K562 (cell line): ENCODE measurements around the gene RABL6. TPM values are rescaled to one million over a fixed set of nuclear protein-coding genes. Genes with fewer than 3 reads are reported as not detected.

Experiments
- CSDE1 ChIP-seq, 2 experiments: fragments of 450-650 bp; IDR thresholded peaks; 2 replicates each; pipeline ENCODE4 v1.6.1; 2016; ENCODE audit warnings: mild to moderate bottlenecking in 1 of 2
- FOXA3 ChIP-seq, 2 experiments: fragments of 450-650 bp in 1 of 2; sonication (generic) in 1 of 2; formaldehyde crosslinking; IDR thresholded peaks in 1 of 2; conservative IDR thresholded peaks in 1 of 2; 2 replicates each; pipeline versions ENCODE4 v1.4.0 to v1.8.0; 2020 to 2022; ENCODE audit warnings: mild to moderate bottlenecking in 2 of 2, missing genetic modification reagents in 1 of 2
- HDAC1 ChIP-seq, 2 experiments: fragments of 450-650 bp; IDR thresholded peaks; 2 replicates each; pipeline ENCODE4 v1.6.1; 2016 to 2017; ENCODE audit warnings: inconsistent platforms in 1 of 2, mild to moderate bottlenecking in 1 of 2, moderate library complexity in 1 of 2
- HNRNPK ChIP-seq: fragments of 200-400 bp; formaldehyde crosslinking; IDR thresholded peaks from one replicate; pipeline ENCODE4 v1.6.1; 2018; ENCODE audit warnings: mild to moderate bottlenecking, low read depth, low read length; ENCODE audit not compliant: poor library complexity, severe bottlenecking
- HNRNPLL ChIP-seq: fragments of 200-400 bp; formaldehyde crosslinking; IDR thresholded peaks from 2 replicates; pipeline ENCODE4 v1.6.1; 2017; ENCODE audit warnings: low read length, low read depth, mild to moderate bottlenecking; ENCODE audit not compliant: poor library complexity, severe bottlenecking
- KDM5B ChIP-seq: fragments of 200-600 bp; sonication (generic); IDR thresholded peaks from 2 replicates; pipeline ENCODE4 v1.6.1; 2012; ENCODE audit warnings: low read depth, mild to moderate bottlenecking, moderate library complexity, low read length, control low read depth, inconsistent platforms; ENCODE audit not compliant: insufficient replicate concordance
- MCM7 ChIP-seq, 2 experiments: fragments of 450-650 bp; IDR thresholded peaks; 2 replicates each; pipeline ENCODE4 v1.6.1; 2016 to 2018
- NFIC ChIP-seq: fragments of 450-650 bp; IDR thresholded peaks from 2 replicates; pipeline ENCODE4 v1.6.1; 2017; ENCODE audit warnings: mild to moderate bottlenecking, inconsistent platforms
- NFRKB ChIP-seq: fragments of 450-650 bp; IDR thresholded peaks from 2 replicates; pipeline ENCODE4 v1.6.1; 2016; ENCODE audit warnings: low read depth
- POLR2AphosphoS2 ChIP-seq: IDR thresholded peaks from 2 replicates; pipeline ENCODE4 v1.6.1; 2012; ENCODE audit warnings: low read length, improper control_type of control experiment
- PTRF ChIP-seq: fragments of 450-650 bp; IDR thresholded peaks from 2 replicates; pipeline ENCODE4 v1.6.1; 2016; ENCODE audit warnings: mild to moderate bottlenecking, missing genetic modification characterization, missing compliant biosample characterization
- RAD21 ChIP-seq, 2 experiments: fragments of 250-450 bp in 1 of 2; fragments of 450-650 bp in 1 of 2; sonication (Bioruptor Pico) in 1 of 2; formaldehyde crosslinking in 1 of 2; IDR thresholded peaks in 1 of 2; conservative IDR thresholded peaks in 1 of 2; 2 replicates each; pipeline versions ENCODE4 v1.4.0 to v1.8.0; 2020 to 2022; ENCODE audit warnings: mild to moderate bottlenecking in 2 of 2, moderate library complexity in 1 of 2
- RUNX1 ChIP-seq: sonication (generic); IDR thresholded peaks from 2 replicates; pipeline ENCODE4 v1.6.1; 2016; ENCODE audit warnings: antibody characterized with exemption, low read depth
- SIN3A ChIP-seq, 2 experiments: fragments of 150-350 bp in 1 of 2; IDR thresholded peaks; 2 replicates each; pipeline ENCODE4 v1.6.1; 2011 to 2016; ENCODE audit warnings: borderline replicate concordance in 2 of 2, low read depth in 2 of 2, low read length in 2 of 2, mild to moderate bottlenecking in 2 of 2, moderate library complexity in 2 of 2; ENCODE audit not compliant: control insufficient read depth in 1 of 2
- SIRT6 ChIP-seq: IDR thresholded peaks from one replicate; pipeline ENCODE4 v1.6.1; 2012; ENCODE audit warnings: low read depth, mild to moderate bottlenecking, control low read depth, inconsistent platforms, low read length, moderate library complexity
- SNIP1 ChIP-seq: fragments of 450-650 bp; IDR thresholded peaks from 2 replicates; pipeline ENCODE4 v1.7.1; 2017; ENCODE audit warnings: low read depth, mild to moderate bottlenecking
- SREBF2 ChIP-seq: sonication (generic); formaldehyde crosslinking; IDR thresholded peaks from 2 replicates; pipeline ENCODE4 v1.4.0; 2020; ENCODE audit warnings: mild to moderate bottlenecking, missing genetic modification reagents
- TAL1 ChIP-seq: fragments of 450-650 bp; IDR thresholded peaks from 2 replicates; pipeline ENCODE4 v1.6.1; 2016; ENCODE audit warnings: mild to moderate bottlenecking
- TEAD2 ChIP-seq: fragments of 450-650 bp; IDR thresholded peaks from 2 replicates; pipeline ENCODE4 v1.6.1; 2016; ENCODE audit warnings: missing genetic modification characterization, control low read depth, missing compliant biosample characterization
- TFAM ChIP-seq: fragments of 250-450 bp; sonication (Bioruptor Pico); conservative IDR thresholded peaks from 2 replicates; pipeline ENCODE4 v1.5.0; 2021; ENCODE audit warnings: mild to moderate bottlenecking, moderate library complexity
- XRCC4 ChIP-seq: IDR thresholded peaks from one replicate; pipeline ENCODE4 v1.6.1; 2011; ENCODE audit not compliant: insufficient read depth, insufficient read length; ENCODE audit errors: extremely low read depth
- XRCC5 ChIP-seq: fragments of 200-400 bp; formaldehyde crosslinking; IDR thresholded peaks from 2 replicates; pipeline ENCODE4 v1.6.1; 2017; ENCODE audit warnings: low read depth, mild to moderate bottlenecking, low read length
- ZKSCAN1 ChIP-seq: fragments of 150-350 bp; IDR thresholded peaks from 2 replicates; pipeline ENCODE4 v1.6.1; 2016; ENCODE audit warnings: low read depth, low read length
- ZNF76 ChIP-seq: fragments of 250-450 bp; sonication (Bioruptor Pico); IDR thresholded peaks from 2 replicates; pipeline ENCODE4 v1.4.0; 2020; ENCODE audit warnings: mild to moderate bottlenecking, moderate library complexity, borderline replicate concordance
- polyA plus RNA-seq, 8 experiments: library from polyadenylated mRNA; depleted of rRNA in 4 of 8; stranded (reverse) in 5 of 8; unstranded in 3 of 8; fragments of >200 nt; fragmentation: Nextera tagmentation in 2 of 8; fragmentation: Illumina TruSeq in 1 of 8; extraction: Ambion mirVana in 2 of 8; extraction: Trizol in 1 of 8; gene quantifications; 2 replicates each; pipeline versions ENCODE4 v1.2.1 to v1.2.3, GENCODE V29; 2011 to 2014; ENCODE audit warnings: inconsistent platforms in 1 of 8, missing spikeins in 1 of 8
- total RNA-seq, 7 experiments: library from RNA; depleted of rRNA in 6 of 7; stranded (reverse); fragments of >200 nt in 6 of 7; fragmentation: Illumina TruSeq in 2 of 7; extraction: Trizol in 2 of 7; gene quantifications; 2 replicates each; pipeline versions ENCODE4 v1.2.1 to v1.2.3, GENCODE V29; 2011 to 2021; ENCODE audit warnings: low replicate concordance in 1 of 7
- TF ChIP-seq, protein P1 (sequence below), 2 experiments: IDR thresholded peaks; 2 replicates each; pipeline ENCODE4 v1.6.1; 2011; ENCODE audit warnings: borderline replicate concordance in 1 of 2, control low read depth in 1 of 2, low read depth in 1 of 2, low read length in 1 of 2, mild to moderate bottlenecking in 1 of 2, mixed read lengths in 1 of 2, moderate library complexity in 1 of 2; ENCODE audit not compliant: insufficient read depth in 1 of 2, insufficient read length in 1 of 2, poor library complexity in 1 of 2, severe bottlenecking in 1 of 2; ENCODE audit errors: extremely low read depth in 1 of 2
- TF ChIP-seq, protein P2 (sequence below): sonication (generic); formaldehyde crosslinking; IDR thresholded peaks from 2 replicates; pipeline ENCODE4 v1.9.0; 2022; ENCODE audit warnings: mild to moderate bottlenecking, missing genetic modification reagents
- TF ChIP-seq, protein P3 (sequence below): sonication (generic); formaldehyde crosslinking; IDR thresholded peaks from 2 replicates; pipeline ENCODE4 v1.8.1; 2023; ENCODE audit warnings: mild to moderate bottlenecking, missing genetic modification reagents

Gene RABL6
- total and polyA plus RNA-seq, 9 of the 15 experiments (the other 6 are each of a cell fraction or from before 2014, with no cell fraction given): 5.6 to 181 (median 84.5) TPM

DNA sequence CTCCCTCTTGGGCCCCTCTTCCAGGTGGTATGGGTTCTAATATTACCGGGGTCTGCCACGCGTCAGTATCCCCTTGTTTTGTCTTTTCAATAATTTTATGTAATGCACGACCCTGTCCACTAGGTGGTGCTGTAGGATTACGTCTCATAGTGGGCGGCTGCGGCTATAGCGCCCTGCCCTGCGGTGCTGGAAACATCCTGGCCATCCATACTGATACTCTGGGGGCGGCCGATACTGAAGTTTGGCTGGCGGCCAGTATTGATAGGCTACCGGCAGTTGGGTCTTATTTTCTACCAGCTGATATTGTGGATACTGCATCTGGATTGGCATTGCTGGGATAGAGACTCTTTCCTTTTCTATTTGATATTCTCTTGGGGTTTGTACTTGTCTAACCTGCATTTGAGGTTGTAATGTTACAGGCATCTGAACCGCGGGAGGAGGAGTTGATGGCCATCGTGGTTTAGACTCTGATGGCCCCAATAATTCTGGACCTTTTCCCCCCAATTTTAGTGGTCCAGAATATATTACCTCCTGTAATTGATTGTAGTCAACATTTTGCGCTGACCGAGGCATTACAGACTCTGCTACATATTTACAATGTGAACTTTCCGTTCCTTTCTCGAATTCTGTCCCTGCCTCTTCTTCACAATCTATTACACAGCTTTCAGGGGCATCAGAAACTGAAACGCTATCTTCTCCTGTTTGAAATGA is 19.9 kb upstream of the RABL6 start (continued):
- TF ChIP-seq SIN3A (IDR thresholded peaks at IDR 0.05; ENCODE audit: borderline replicate concordance in 2 of 2, control insufficient read depth in 1 of 2, low read depth in 2 of 2, low read length in 2 of 2): no peak
- no peak for TF ChIP-seq TEAD2 (tag)
- TF ChIP-seq SREBF2: no peak
- no peak for TF ChIP-seq SIRT6
- 0 out of 4 replicates have a peak, but pooled peaks of 1 of the 2 experiments have one; percentile 27 for TF ChIP-seq HDAC1 (IDR thresholded peaks at IDR 0.05)
- TF ChIP-seq, protein P1, sequence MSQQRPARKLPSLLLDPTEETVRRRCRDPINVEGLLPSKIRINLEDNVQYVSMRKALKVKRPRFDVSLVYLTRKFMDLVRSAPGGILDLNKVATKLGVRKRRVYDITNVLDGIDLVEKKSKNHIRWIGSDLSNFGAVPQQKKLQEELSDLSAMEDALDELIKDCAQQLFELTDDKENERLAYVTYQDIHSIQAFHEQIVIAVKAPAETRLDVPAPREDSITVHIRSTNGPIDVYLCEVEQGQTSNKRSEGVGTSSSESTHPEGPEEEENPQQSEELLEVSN (IDR thresholded peaks at IDR 0.05; ENCODE audit: borderline replicate concordance in 1 of 2, extremely low read depth in 1 of 2, insufficient read depth in 1 of 2, insufficient read length in 1 of 2, low read depth in 1 of 2, low read length in 1 of 2, poor library complexity in 1 of 2, severe bottlenecking in 1 of 2): no peak
- no peak for TF ChIP-seq CSDE1 (IDR thresholded peaks at IDR 0.05)
- TF ChIP-seq ZNF76 (CRISPR knock-in tag): no peak
- no peak for TF ChIP-seq MCM7 (IDR thresholded peaks at IDR 0.05)
- TF ChIP-seq TFAM: no peak
- TF ChIP-seq NFIC: peak; percentile 98
- TF ChIP-seq KDM5B: no peak
- TF ChIP-seq, protein P2, sequence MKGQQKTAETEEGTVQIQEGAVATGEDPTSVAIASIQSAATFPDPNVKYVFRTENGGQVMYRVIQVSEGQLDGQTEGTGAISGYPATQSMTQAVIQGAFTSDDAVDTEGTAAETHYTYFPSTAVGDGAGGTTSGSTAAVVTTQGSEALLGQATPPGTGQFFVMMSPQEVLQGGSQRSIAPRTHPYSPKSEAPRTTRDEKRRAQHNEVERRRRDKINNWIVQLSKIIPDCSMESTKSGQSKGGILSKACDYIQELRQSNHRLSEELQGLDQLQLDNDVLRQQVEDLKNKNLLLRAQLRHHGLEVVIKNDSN (CRISPR knock-in tag): no peak
- TF ChIP-seq RAD21 (CRISPR knock-in tag; conservative IDR thresholded peaks at IDR 0.05 in 1 of 2, IDR thresholded peaks at IDR 0.05 in 1 of 2): peak; percentile 87 to 89
- TF ChIP-seq HNRNPLL: peak; percentile 66
- TF ChIP-seq, protein P3, sequence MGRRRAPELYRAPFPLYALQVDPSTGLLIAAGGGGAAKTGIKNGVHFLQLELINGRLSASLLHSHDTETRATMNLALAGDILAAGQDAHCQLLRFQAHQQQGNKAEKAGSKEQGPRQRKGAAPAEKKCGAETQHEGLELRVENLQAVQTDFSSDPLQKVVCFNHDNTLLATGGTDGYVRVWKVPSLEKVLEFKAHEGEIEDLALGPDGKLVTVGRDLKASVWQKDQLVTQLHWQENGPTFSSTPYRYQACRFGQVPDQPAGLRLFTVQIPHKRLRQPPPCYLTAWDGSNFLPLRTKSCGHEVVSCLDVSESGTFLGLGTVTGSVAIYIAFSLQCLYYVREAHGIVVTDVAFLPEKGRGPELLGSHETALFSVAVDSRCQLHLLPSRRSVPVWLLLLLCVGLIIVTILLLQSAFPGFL: no peak
- TF ChIP-seq RUNX1: no peak
- no peak for TF ChIP-seq FOXA3 (CRISPR knock-in tag; conservative IDR thresholded peaks at IDR 0.05 in 1 of 2, IDR thresholded peaks at IDR 0.05 in 1 of 2)
- TF ChIP-seq TAL1: no peak
- TF ChIP-seq SNIP1: no peak
- TF ChIP-seq XRCC4: no peak
- peak; percentile 54; the same call in 1 of the 2 replicates for TF ChIP-seq NFRKB
- TF ChIP-seq PTRF (tag): no peak
- no peak for TF ChIP-seq HNRNPK
- no peak for TF ChIP-seq ZKSCAN1
- no peak for TF ChIP-seq XRCC5
- TF ChIP-seq POLR2AphosphoS2: no peak
